NK-92 treated with Interleukin-12 subunit alpha and Interleukin-12 subunit beta, amount 100 ng/mL, for 24 hours (cell line): ENCODE results near the gene CAPN10.
"Not testable (repeated sequence)": the region's sequence is repeated elsewhere in the genome, so short reads cannot be mapped to it uniquely, and the experiment has no call there.

Source experiments
- DNase-seq: peaks from one replicate; lab custom pipeline; 2025; lab: John Stamatoyannopoulos, UW

CAPN10 gene

GRCh38 chr2:240586198-240586918, at the start of gene CAPN10:
Gene CAPN10, plus strand, starts transcription at chr2:240586734. Its CDS starts 178 bp downstream, at chr2:240586912.
- DNase-seq = peak; percentile 96

GRCh38 chr2:240538031-240538780, 48.3 kb upstream of the CAPN10 start:
- no peak for DNase-seq

- not testable (repeated sequence) for DNase-seq
Measured at GRCh38 chr2:240539101-240539500, 47.4 kb upstream of the CAPN10 start.

GRCh38 chr2:240539906-240540305, 46.6 kb upstream of the CAPN10 start:
- no peak for DNase-seq

- no peak for DNase-seq
Measured at GRCh38 chr2:240551288-240551687, 35.2 kb upstream of the CAPN10 start.

GRCh38 chr2:240551811-240552210, 34.7 kb upstream of the CAPN10 start:
- DNase-seq = no peak

- DNase-seq = no peak
Measured at GRCh38 chr2:240553956-240554480, 32.5 kb upstream of the CAPN10 start.

GRCh38 chr2:240554767-240555493, 31.6 kb upstream of the CAPN10 start:
- no peak for DNase-seq

GRCh38 chr2:240555541-240556250, 30.8 kb upstream of the CAPN10 start:
- DNase-seq = no peak

GRCh38 chr2:240556553-240557100, 29.9 kb upstream of the CAPN10 start:
- DNase-seq = peak; percentile 33

GRCh38 chr2:240557101-240557751, 29.3 kb upstream of the CAPN10 start:
- no peak for DNase-seq

- DNase-seq = no peak
Measured at GRCh38 chr2:240557808-240558207, 28.7 kb upstream of the CAPN10 start, which contains the start of gene ANKMY1. Gene ANKMY1, minus strand, starts transcription at chr2:240557988. Its CDS starts 653 bp downstream, at chr2:240557335.

GRCh38 chr2:240558236-240558761, 28.2 kb upstream of the CAPN10 start:
- DNase-seq = no peak

GRCh38 chr2:240559286-240559685, 27.2 kb upstream of the CAPN10 start:
- DNase-seq = no peak

GRCh38 chr2:240560084-240560479, 26.5 kb upstream of the CAPN10 start, which contains the start of gene DUSP28:
Gene DUSP28, plus strand, starts transcription at chr2:240560357. Its CDS starts 328 bp downstream, at chr2:240560685.
- peak; percentile 86 for DNase-seq

- DNase-seq = peak; percentile 99
Measured at GRCh38 chr2:240560480-240561324, 25.8 kb upstream of the CAPN10 start.

GRCh38 chr2:240561325-240561971, 25.1 kb upstream of the CAPN10 start:
- no peak for DNase-seq

- DNase-seq = not testable (repeated sequence)
Measured at GRCh38 chr2:240563231-240563630, 23.3 kb upstream of the CAPN10 start.
